ENCODE data around the gene PRDM1. TPM values are rescaled to one million over a fixed set of nuclear protein-coding genes. Genes with fewer than 3 reads are reported as not detected.

The PRDM1 gene
- polyA plus RNA-seq (ENCODE audit: insufficient read length in 4 of 4) = 1 to 10 TPM; 1.8 to 4.2 (median 2.6) TPM

GRCh38 chr6:106085984-106086813, at the start of gene PRDM1:
Gene PRDM1 (plus strand): TSS chr6:106086336. CDS start chr6:106086554, 218 bp downstream.
- peak in 1 of 4 donors; percentile 54 for DNase-seq (ENCODE audit: low read depth in 4 of 4, low spot score in 2 of 4)

GRCh38 chr6:106037060-106037459, 49.1 kb upstream of the PRDM1 start:
- no peak for DNase-seq (ENCODE audit: low read depth in 4 of 4, low spot score in 2 of 4)

GRCh38 chr6:106039897-106040592, 46.1 kb upstream of the PRDM1 start:
- DNase-seq (ENCODE audit: low read depth in 4 of 4, low spot score in 2 of 4) = no peak

GRCh38 chr6:106044151-106044550, 42.0 kb upstream of the PRDM1 start:
- DNase-seq (ENCODE audit: low read depth in 4 of 4, low spot score in 2 of 4) = no peak

- DNase-seq (ENCODE audit: low read depth in 4 of 4, low spot score in 2 of 4) = no peak
Measured at GRCh38 chr6:106045077-106045476, 41.1 kb upstream of the PRDM1 start.

- no peak for DNase-seq (ENCODE audit: low read depth in 4 of 4, low spot score in 2 of 4)
Measured at GRCh38 chr6:106046116-106046853, 39.9 kb upstream of the PRDM1 start.

GRCh38 chr6:106046854-106047200, 39.3 kb upstream of the PRDM1 start:
- no peak for DNase-seq (ENCODE audit: low read depth in 4 of 4, low spot score in 2 of 4)

- DNase-seq (ENCODE audit: low read depth in 4 of 4, low spot score in 2 of 4) = no peak
Measured at GRCh38 chr6:106048336-106048735, 37.8 kb upstream of the PRDM1 start.

GRCh38 chr6:106050538-106050937, 35.6 kb upstream of the PRDM1 start:
- no peak for DNase-seq (ENCODE audit: low read depth in 4 of 4, low spot score in 2 of 4)

GRCh38 chr6:106051226-106051625, 34.9 kb upstream of the PRDM1 start:
- DNase-seq (ENCODE audit: low read depth in 4 of 4, low spot score in 2 of 4) = no peak

- no peak for DNase-seq (ENCODE audit: low read depth in 4 of 4, low spot score in 2 of 4)
Measured at GRCh38 chr6:106053484-106054205, 32.5 kb upstream of the PRDM1 start.

- no peak for DNase-seq (ENCODE audit: low read depth in 4 of 4, low spot score in 2 of 4)
Measured at GRCh38 chr6:106055489-106055888, 30.6 kb upstream of the PRDM1 start.

GRCh38 chr6:106056060-106056745, 29.9 kb upstream of the PRDM1 start:
- no peak for DNase-seq (ENCODE audit: low read depth in 4 of 4, low spot score in 2 of 4)

GRCh38 chr6:106056746-106057390, 29.3 kb upstream of the PRDM1 start:
- DNase-seq (ENCODE audit: low read depth in 4 of 4, low spot score in 2 of 4) = no peak

- DNase-seq (ENCODE audit: low read depth in 4 of 4, low spot score in 2 of 4) = no peak
Measured at GRCh38 chr6:106059331-106059730, 26.8 kb upstream of the PRDM1 start.

- no peak for DNase-seq (ENCODE audit: low read depth in 4 of 4, low spot score in 2 of 4)
Measured at GRCh38 chr6:106060167-106060566, 26.0 kb upstream of the PRDM1 start.

GRCh38 chr6:106063448-106063850, 22.7 kb upstream of the PRDM1 start:
- DNase-seq (ENCODE audit: low read depth in 4 of 4, low spot score in 2 of 4) = no peak

GRCh38 chr6:106064142-106064541, 22.0 kb upstream of the PRDM1 start:
- no peak for DNase-seq (ENCODE audit: low read depth in 4 of 4, low spot score in 2 of 4)

GRCh38 chr6:106064756-106065155, 21.4 kb upstream of the PRDM1 start:
- DNase-seq (ENCODE audit: low read depth in 4 of 4, low spot score in 2 of 4) = no peak

- no peak for DNase-seq (ENCODE audit: low read depth in 4 of 4, low spot score in 2 of 4)
Measured at GRCh38 chr6:106066989-106067388, 19.1 kb upstream of the PRDM1 start.
